GM23338 (cell line): ENCODE measurements around the gene KCNMA1. TPM values are rescaled to one million over a fixed set of nuclear protein-coding genes. Genes with fewer than 3 reads are reported as not detected.

Experiments
- ATAC-seq: fragments of 200-7000 bp; cut with Tn5 transposase; 3 replicates; pipeline ENCODE4 v1.9.1; 2020
- DNase-seq: peaks from one replicate; pipeline ENCODE4 v3.0.0-alpha.2; 2015; ENCODE audit warnings: low spot score
- H2AFZ ChIP-seq: fragments of 200-600 bp; sonication (generic); 2 replicates; pipeline ENCODE4 v1.8.0; 2016; ENCODE audit warnings: antibody characterized with exemption, mild to moderate bottlenecking, moderate library complexity
- H3F3A ChIP-seq: fragments of 200-600 bp; sonication (generic); replicated peaks from 2 replicates; pipeline ENCODE4 v1.8.0; 2017; ENCODE audit warnings: antibody characterized with exemption, mixed run types, low read depth
- H3K27ac ChIP-seq: fragments of 200-600 bp; sonication (generic); 2 replicates; pipeline ENCODE4 v1.6.1; 2016; ENCODE audit warnings: low read depth
- H3K27me3 ChIP-seq: fragments of 200-600 bp; sonication (generic); 2 replicates; pipeline ENCODE4 v1.8.0; 2016; ENCODE audit warnings: mild to moderate bottlenecking, mixed run types, moderate library complexity; ENCODE audit not compliant: insufficient read depth
- H3K36me3 ChIP-seq: fragments of 200-600 bp; sonication (generic); 2 replicates; pipeline ENCODE4 v1.8.0; 2016; ENCODE audit warnings: mild to moderate bottlenecking; ENCODE audit not compliant: insufficient read depth
- H3K4me1 ChIP-seq: fragments of 200-600 bp; sonication (generic); 2 replicates; pipeline ENCODE4 v1.8.0; 2016; ENCODE audit warnings: mild to moderate bottlenecking, moderate library complexity; ENCODE audit not compliant: insufficient read depth
- H3K4me2 ChIP-seq: fragments of 200-600 bp; sonication (generic); 2 replicates; pipeline ENCODE4 v1.7.1; 2017; ENCODE audit warnings: mixed run types
- H3K4me3 ChIP-seq: fragments of 200-600 bp; sonication (generic); 2 replicates; pipeline ENCODE4 v1.6.1; 2016; ENCODE audit warnings: mixed run types
- H3K79me2 ChIP-seq: fragments of 200-600 bp; sonication (generic); replicated peaks from 2 replicates; pipeline ENCODE4 v1.8.0; 2017; ENCODE audit warnings: mild to moderate bottlenecking; ENCODE audit not compliant: insufficient read depth
- H3K9me2 ChIP-seq: fragments of 200-600 bp; sonication (generic); 2 replicates; pipeline ENCODE4 v1.8.0; 2017; ENCODE audit not compliant: insufficient read depth
- H4K20me1 ChIP-seq: fragments of 200-600 bp; sonication (generic); replicated peaks from 2 replicates; pipeline ENCODE4 v1.8.0; 2017; ENCODE audit warnings: mild to moderate bottlenecking; ENCODE audit not compliant: insufficient read depth
- H3K27ac Mint-ChIP-seq: 2 replicates; pipeline ENCODE4 v1.8.0; 2020; ENCODE audit warnings: inconsistent platforms, mild to moderate bottlenecking, moderate library complexity, mixed read lengths
- H3K27me3 Mint-ChIP-seq: 3 replicates; pipeline ENCODE4 v1.8.0; 2022; ENCODE audit warnings: low read depth, mild to moderate bottlenecking, moderate library complexity, mixed read lengths, inconsistent platforms; ENCODE audit not compliant: insufficient read depth, poor library complexity
- H3K36me3 Mint-ChIP-seq: 3 replicates; pipeline ENCODE4 v1.8.0; 2021; ENCODE audit warnings: low read depth, mild to moderate bottlenecking, inconsistent platforms, moderate library complexity, mixed read lengths
- H3K4me1 Mint-ChIP-seq: 3 replicates; pipeline ENCODE4 v1.8.0; 2020; ENCODE audit warnings: mild to moderate bottlenecking, inconsistent platforms, mixed read lengths
- H3K4me3 Mint-ChIP-seq: 3 replicates; pipeline ENCODE4 v1.8.0; 2021; ENCODE audit warnings: moderate library complexity, mild to moderate bottlenecking, inconsistent platforms, mixed read lengths
- H3K9me3 Mint-ChIP-seq: 3 replicates; pipeline ENCODE4 v1.8.0; 2020; ENCODE audit warnings: moderate library complexity, mild to moderate bottlenecking, inconsistent platforms, mixed read lengths
- EZH2phosphoT487 ChIP-seq: fragments of 200-600 bp; sonication (generic); IDR thresholded peaks from one replicate; pipeline ENCODE4 v1.8.1; 2018; ENCODE audit warnings: antibody characterized with exemption; ENCODE audit not compliant: unreplicated experiment
- POLR2AphosphoS5 ChIP-seq: IDR thresholded peaks from 2 replicates; pipeline ENCODE4 v1.6.1; 2016; ENCODE audit warnings: antibody characterized with exemption, low read depth
- REST ChIP-seq: IDR thresholded peaks from one replicate; pipeline ENCODE4 v1.6.1; 2018; ENCODE audit warnings: antibody characterized with exemption; ENCODE audit not compliant: unreplicated experiment
- STAT1 ChIP-seq: IDR thresholded peaks from one replicate; pipeline ENCODE4 v1.6.1; 2016; ENCODE audit warnings: antibody characterized with exemption; ENCODE audit not compliant: unreplicated experiment
- ZNF462 ChIP-seq: fragments of 250-450 bp; sonication (Bioruptor Pico); IDR thresholded peaks from 2 replicates; pipeline ENCODE4 v1.5.0; 2020; ENCODE audit warnings: mild to moderate bottlenecking, moderate library complexity
- polyA plus RNA-seq: library from polyadenylated mRNA; unstranded; fragments of >200 nt; fragmentation: Nextera tagmentation; extraction: Ambion mirVana; gene quantifications from 2 replicates; pipeline ENCODE4 v1.2.1, GENCODE V29; 2016
- total RNA-seq: library from RNA; depleted of rRNA; stranded (reverse); fragments of >200 nt; shearing (Covaris generic); gene quantifications from 2 replicates; pipeline ENCODE4 v1.2.3, GENCODE V29; 2014
- TF ChIP-seq, protein P1 (sequence below), 2 experiments: fragments of 200-600 bp in 1 of 2; sonication (generic) in 1 of 2; conservative IDR thresholded peaks; 2 replicates each; pipeline versions ENCODE4 v1.5.1 to v1.6.1; 2016 to 2017; ENCODE audit warnings: antibody characterized with exemption in 2 of 2, low read depth in 2 of 2, mild to moderate bottlenecking in 2 of 2, moderate library complexity in 1 of 2

KCNMA1 gene
- total and polyA plus RNA-seq, 2 experiments from 2014 or later, result 8.2 to 9.0 TPM

- no peak for TF ChIP-seq ZNF462 (CRISPR knock-in tag)
- no peak for TF ChIP-seq REST
Measured at GRCh38 chr10:77359287-77359691, 278.3 kb downstream of the KCNMA1 start (continued).

DNA sequence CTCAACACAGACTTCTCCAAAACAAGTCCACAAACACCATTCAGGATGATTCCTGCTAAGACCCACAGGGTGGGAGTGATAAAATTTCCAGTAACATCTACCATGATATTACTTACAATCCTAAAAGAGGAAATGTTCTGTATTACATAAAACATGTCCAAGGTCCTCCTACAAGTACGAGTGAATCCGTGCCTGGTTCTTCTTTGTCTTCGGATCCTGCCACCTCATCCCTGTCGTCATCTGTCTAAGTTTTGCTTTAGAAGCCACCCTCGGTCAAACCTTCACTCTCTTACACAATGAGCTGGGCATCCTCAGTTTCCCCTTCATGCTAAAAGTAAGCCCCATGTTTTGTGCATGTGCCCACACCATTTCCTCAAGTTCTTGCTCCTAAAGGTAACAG lies 279.0 kb downstream of the KCNMA1 start:
- ATAC-seq (no peak), DNase-seq (no peak)
- H3K27ac Mint-ChIP-seq, result no peak overlapping the region
- 0 out of 2 replicates have a peak, but pooled peaks cover 6% of the 10 kb centered on the region for H3K9me2 ChIP-seq
- H3K36me3 ChIP-seq, result no peaks in the 10 kb centered on the region
- H3K4me1 Mint-ChIP-seq, result peaks cover 7% of the 10 kb centered on the region; the same call in 2 of the 3 replicates
- no peaks in the 10 kb centered on the region for H3K79me2 ChIP-seq
- H3K4me1 ChIP-seq, result no peaks in the 10 kb centered on the region
- H4K20me1 ChIP-seq, result no peaks in the 10 kb centered on the region
- no peaks in the 10 kb centered on the region for H3K27me3 ChIP-seq
- H2AFZ ChIP-seq, result no peak overlapping the region
- TF ChIP-seq POLR2AphosphoS5 (no peak), STAT1 (no peak), REST (no peak), EZH2phosphoT487 (no peak)
- TF ChIP-seq, protein P1, sequence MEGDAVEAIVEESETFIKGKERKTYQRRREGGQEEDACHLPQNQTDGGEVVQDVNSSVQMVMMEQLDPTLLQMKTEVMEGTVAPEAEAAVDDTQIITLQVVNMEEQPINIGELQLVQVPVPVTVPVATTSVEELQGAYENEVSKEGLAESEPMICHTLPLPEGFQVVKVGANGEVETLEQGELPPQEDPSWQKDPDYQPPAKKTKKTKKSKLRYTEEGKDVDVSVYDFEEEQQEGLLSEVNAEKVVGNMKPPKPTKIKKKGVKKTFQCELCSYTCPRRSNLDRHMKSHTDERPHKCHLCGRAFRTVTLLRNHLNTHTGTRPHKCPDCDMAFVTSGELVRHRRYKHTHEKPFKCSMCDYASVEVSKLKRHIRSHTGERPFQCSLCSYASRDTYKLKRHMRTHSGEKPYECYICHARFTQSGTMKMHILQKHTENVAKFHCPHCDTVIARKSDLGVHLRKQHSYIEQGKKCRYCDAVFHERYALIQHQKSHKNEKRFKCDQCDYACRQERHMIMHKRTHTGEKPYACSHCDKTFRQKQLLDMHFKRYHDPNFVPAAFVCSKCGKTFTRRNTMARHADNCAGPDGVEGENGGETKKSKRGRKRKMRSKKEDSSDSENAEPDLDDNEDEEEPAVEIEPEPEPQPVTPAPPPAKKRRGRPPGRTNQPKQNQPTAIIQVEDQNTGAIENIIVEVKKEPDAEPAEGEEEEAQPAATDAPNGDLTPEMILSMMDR (conservative IDR thresholded peaks at IDR 0.05; ENCODE audit: low read depth in 2 of 2), result no peak
- H3F3A ChIP-seq, result no peaks in the 10 kb centered on the region
- no peak overlapping the region for H3K4me2 ChIP-seq
- no peak overlapping the region for H3K4me3 ChIP-seq
- H3K4me3 Mint-ChIP-seq, result no peak overlapping the region
- H3K9me3 Mint-ChIP-seq, result no peaks in the 10 kb centered on the region
- H3K27ac ChIP-seq, result no peak overlapping the region
- peaks cover 8% of the 10 kb centered on the region for H3K27me3 Mint-ChIP-seq
- H3K36me3 Mint-ChIP-seq, result no peaks in the 10 kb centered on the region
